WI38 (cell line): ENCODE data around the gene CDHR3.

Source experiments
- H3K4me3 ChIP-seq: 2 replicates; pipeline ENCODE4 v1.5.1; 2011; ENCODE audit warnings: low read depth, mild to moderate bottlenecking, control low read depth, low read length
- TF ChIP-seq, protein P1 (sequence below): IDR thresholded peaks from 2 replicates; pipeline ENCODE4 v1.5.1; 2012; ENCODE audit warnings: low read depth, mild to moderate bottlenecking, control low read depth, low read length

The CDHR3 gene

DNA sequence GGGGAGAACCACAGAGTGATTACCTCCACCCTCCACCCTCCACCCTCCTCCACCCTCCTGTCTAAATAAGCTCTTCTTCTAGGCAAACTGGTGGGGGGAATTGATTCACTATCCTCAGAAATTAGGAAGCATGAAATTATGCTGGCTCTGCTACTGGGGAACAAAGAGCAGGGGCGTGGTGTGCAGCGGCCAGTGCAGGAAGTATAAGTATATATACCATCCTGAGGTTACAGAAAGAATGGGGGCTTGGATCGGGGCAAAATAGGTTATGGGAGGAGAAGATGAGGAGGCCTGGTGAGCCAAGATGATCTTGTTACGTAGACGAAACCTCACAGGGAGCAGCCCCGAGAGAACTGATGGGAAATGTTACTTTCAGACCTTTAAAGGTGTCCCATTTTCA lies 100.0 kb downstream of the CDHR3 start:
- H3K4me3 ChIP-seq, result no peak overlapping the region
- TF ChIP-seq, protein P1, sequence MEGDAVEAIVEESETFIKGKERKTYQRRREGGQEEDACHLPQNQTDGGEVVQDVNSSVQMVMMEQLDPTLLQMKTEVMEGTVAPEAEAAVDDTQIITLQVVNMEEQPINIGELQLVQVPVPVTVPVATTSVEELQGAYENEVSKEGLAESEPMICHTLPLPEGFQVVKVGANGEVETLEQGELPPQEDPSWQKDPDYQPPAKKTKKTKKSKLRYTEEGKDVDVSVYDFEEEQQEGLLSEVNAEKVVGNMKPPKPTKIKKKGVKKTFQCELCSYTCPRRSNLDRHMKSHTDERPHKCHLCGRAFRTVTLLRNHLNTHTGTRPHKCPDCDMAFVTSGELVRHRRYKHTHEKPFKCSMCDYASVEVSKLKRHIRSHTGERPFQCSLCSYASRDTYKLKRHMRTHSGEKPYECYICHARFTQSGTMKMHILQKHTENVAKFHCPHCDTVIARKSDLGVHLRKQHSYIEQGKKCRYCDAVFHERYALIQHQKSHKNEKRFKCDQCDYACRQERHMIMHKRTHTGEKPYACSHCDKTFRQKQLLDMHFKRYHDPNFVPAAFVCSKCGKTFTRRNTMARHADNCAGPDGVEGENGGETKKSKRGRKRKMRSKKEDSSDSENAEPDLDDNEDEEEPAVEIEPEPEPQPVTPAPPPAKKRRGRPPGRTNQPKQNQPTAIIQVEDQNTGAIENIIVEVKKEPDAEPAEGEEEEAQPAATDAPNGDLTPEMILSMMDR, result no peak

DNA sequence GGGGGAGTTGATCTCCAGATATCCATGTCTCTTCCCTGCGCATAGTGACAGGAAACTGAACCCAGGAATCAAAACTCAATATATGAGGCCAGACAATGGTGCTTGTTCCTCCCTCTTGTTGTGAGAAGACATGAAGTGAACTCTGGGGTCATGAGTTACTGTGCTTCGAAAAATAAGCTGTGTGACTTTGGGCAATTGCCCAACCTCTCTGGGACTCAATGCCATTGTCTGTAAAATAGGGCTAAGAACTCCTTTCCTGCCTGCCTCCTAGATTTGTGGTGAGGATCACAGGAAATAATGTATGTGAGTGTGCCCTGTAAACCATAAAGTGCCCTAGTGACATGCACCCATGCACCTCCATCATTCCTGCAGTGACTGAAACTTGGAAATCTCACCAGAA lies 100.6 kb downstream of the CDHR3 start:
- no peak overlapping the region for H3K4me3 ChIP-seq

DNA sequence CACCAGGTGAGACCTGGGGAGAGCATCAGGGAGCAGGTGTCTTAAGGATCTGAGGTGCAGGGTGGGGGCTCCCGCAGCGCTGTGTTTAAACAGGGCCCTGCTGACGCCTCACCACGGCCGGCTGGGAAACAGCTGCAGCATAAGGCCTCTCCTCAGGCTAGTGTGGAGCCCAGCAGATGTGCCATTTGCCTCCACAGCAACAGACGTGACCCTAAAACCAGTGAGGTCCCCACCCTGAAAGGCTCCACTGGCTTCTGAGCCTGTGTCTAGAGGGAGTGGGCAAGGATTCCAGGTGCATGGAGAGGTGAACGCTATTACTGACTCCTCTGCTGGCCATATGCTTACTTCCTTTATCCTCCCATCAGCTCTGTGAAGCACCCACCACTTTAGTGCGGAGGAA lies 101.3 kb downstream of the CDHR3 start:
- TF ChIP-seq, protein P1, result no peak
- no peak overlapping the region for H3K4me3 ChIP-seq

More for the DNA sequence above, 100.6 kb downstream of the CDHR3 start:
- TF ChIP-seq, protein P1, result no peak

DNA sequence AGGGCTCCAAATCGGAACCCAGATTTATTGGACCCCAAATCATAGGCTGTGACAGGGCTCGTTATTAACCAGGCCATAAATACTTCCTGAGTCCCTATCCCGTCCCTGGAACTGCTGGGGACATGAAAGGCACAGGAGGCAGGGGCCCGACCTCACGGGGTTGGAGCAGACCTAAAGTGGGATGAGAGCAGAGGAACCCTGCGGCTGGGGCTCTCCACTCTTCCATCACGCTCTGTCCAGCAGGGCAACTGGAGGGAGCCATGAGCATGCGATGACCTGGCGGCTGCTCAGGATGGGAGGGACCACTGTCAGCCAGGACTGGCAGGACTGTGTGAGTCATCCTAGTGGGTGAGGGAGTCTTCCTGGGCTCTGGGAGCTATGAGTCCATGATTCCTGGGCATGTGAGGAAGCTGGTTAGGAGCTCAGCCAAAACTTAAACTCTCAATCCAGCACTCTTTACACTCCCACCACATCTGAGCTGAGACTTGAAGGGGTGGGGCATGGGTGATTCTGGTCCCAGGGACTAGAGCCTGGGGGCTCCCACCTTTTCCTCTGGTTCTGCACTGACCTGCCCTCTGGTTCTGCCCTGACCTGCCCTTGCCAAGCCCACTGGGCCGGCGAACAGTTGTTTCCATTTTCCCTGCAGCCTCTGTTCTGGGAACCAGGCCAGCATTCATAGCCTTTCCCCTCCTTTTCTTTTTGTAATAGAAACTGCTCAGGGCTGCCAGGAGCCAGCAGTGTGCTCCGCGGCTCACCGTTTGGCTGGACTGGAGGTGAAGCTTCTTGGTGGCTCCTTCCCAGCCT lies 101.9 kb downstream of the CDHR3 start:
- H3K4me3 ChIP-seq, result peak overlapping the region; percentile 39
- TF ChIP-seq, protein P1, result no peak

DNA sequence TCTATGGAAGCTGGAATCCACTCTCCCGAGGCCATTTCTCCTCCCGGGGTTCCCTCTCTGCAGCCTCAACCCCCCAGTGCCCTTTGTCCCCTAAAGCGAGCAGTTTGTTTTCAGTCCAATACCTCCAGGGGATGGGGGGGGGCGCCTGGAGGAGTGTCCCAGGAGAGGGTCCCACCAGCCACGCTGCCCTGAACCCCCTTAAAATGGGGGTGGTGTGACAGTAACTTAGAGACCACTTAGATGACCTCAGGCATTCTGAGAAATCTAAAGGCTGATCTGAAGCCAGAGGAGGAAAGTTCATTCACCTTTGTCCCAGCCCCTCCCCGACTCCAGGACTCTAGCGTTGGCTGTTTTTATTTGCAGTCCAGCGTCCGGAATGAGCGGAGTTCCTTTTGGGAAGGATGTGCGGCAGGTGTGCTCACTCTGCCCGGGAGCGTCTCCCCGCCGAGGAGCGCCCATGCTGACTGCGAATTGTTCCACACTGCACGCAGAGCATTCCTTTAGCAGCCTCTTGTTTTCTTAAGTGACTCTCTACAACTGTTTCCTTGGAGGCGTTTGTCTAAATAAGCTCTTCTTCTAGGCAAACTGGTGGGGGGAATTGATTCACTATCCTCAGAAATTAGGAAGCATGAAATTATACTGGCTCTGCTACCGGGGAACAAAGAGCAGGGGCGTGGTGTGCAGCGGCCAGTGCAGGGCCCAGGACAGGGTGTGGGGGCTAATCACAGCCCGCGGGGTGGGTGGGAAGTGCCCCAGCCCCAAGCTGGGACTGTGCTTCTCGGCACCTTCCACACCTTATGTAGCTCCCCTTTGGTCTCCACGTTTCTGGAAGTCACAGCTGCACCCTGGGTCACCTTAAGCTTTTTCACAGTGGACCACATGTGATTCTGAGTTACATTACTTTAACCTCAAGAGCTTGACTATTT lies 102.8 kb downstream of the CDHR3 start:
- TF ChIP-seq, protein P1, result no peak
- peak overlapping the region; percentile 39 for H3K4me3 ChIP-seq

DNA sequence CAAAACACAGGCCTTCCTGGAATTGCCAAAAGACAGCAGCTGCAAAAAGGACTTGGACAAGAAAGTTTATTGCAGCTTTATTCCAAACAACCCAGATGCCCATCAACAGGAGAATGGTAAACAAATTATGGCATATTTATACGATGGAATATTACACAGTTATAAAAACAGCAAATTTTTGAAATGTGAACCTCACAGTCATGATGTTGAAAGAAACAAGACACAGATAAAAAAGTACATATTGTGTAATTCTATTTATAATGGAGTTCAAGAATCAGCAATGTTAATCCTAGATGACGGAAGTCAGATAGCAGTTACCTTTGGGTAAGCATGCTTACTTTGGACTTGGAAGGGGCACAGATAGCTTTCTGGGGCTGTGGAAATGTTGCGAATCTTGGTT lies 104.6 kb downstream of the CDHR3 start:
- TF ChIP-seq, protein P1, result no peak
- H3K4me3 ChIP-seq, result no peak overlapping the region
